NCI-H187 (cell line): ENCODE results near the gene CXCR3.
"Not testable (repeated sequence)": the region's sequence is repeated elsewhere in the genome, so short reads cannot be mapped to it uniquely, and the experiment has no call there.

Experiments
- DNase-seq, 2 experiments: peaks; one replicate each; lab custom pipeline; 2025; lab: John Stamatoyannopoulos, UW

Gene CXCR3

GRCh38 chrX:71636438-71637252 is 18.3 kb upstream of the CXCR3 start:
- peak in 1 of 2 experiments; percentile 5 for DNase-seq

- DNase-seq = no peak
Observed at GRCh38 chrX:71634366-71634765, 16.1 kb upstream of the CXCR3 start.

DNA sequence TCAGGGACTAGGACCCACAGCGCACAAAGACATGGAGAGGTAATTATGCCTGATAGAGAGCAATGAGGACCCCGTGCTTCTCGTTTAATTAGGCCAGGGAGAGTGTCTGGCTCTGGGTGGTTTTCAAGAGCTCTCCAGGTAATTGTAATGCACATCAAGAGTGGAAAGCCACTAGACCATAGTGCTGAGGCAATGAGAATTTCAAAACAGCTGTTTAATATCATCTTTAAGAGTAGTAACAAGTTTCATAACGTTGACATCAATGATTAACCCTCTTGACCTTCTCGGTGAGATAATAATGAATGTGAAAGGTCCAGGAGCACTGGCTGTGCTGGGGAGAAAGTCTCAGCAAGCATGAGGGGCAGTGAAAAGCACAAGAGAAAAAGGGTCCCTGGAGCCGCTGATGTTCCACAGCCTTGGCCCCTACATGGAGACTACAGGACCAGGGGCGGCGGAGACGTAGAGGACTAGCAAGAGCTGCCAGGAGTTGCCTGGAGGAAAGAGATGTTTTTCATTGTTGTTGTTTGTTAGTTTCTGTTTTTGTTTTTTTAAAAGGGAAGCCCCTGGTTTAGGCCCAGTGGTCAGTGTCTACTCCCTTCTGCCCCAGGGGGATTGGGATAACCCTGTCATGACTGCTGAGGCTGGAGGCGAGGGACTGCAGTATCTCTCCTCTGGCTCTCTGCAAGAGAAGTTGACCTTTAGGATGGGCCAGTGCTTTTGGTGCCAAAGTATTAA is 14.8 kb upstream of the CXCR3 start:
- DNase-seq = peak; percentile 51 to 54

- DNase-seq = no peak
Observed at GRCh38 chrX:71629467-71629866, 11.2 kb upstream of the CXCR3 start.

DNA sequence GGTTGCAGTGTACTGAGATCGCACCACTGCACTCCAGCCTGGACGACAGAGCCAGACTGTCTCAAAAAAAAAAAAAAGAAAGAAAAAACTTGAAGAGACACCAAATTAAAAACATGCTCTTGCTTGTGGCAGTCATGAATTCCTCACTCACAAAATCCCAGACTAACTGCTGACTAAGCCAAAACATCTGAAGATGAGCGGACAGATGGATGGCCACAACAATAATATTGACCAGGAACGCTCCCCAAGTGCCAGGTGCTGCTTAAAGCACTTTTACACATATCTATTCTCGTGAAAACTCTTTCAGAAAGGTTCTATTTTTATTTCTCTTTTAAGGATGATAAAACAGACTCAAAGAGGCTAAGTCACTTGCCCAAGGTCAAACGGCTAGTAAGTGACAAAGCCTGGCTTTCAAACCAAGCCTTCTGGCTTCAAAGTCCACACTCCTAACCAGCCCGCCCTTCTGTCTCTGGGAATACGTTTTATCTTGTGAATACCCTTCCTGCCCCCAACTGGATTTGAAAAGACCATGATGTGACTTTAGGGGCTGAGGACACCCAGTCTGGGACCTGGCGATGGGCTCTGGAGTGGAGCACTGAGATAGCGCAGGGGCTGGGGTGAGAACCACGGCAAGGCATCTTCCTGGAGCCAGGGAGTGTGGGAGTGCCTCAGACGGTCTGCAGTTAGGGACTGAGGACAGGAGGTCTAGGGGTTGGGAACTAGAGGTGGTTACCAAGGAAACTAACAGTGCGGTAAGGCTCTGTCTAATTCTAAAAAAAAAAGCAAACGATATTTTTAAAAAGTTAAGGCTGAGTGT is 9.5 kb upstream of the CXCR3 start:
- no peak for DNase-seq

DNA sequence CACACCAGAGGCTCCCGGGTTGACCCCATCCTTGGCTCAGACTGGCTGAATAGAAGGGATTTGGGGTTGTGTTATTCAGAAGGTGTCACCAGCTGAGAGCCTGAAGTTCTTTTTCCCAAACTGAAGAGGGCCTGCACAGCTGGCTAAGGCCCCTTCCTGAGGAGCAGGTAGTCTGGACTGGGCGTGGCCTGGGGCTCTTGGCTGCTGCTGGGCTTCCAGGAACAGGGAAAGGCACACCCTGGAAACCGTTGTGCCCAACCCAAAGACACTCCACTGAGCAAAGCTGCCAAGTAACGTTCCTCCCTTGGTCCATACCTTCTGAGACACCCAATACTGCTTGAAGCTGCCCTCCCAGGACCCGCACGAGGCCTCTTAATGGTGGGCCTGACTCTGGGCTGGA is 8.3 kb upstream of the CXCR3 start:
- no peak for DNase-seq

- no peak for DNase-seq
Observed at GRCh38 chrX:71625471-71625870, 7.2 kb upstream of the CXCR3 start.

- DNase-seq = no peak
Observed at GRCh38 chrX:71623714-71624113, 5.4 kb upstream of the CXCR3 start.

- no peak for DNase-seq
Observed at GRCh38 chrX:71622576-71623450, 4.5 kb upstream of the CXCR3 start.

- no peak for DNase-seq
Observed at GRCh38 chrX:71622032-71622575, 3.8 kb upstream of the CXCR3 start.

- DNase-seq = no peak
Observed at GRCh38 chrX:71621603-71622002, 3.3 kb upstream of the CXCR3 start.

GRCh38 chrX:71619986-71620385 is 1.7 kb upstream of the CXCR3 start:
- no peak for DNase-seq

- DNase-seq = no peak
Observed at GRCh38 chrX:71619193-71619592, 882 bp upstream of the CXCR3 start.

- DNase-seq = no peak
Observed at GRCh38 chrX:71618787-71619186, 476 bp upstream of the CXCR3 start.

DNA sequence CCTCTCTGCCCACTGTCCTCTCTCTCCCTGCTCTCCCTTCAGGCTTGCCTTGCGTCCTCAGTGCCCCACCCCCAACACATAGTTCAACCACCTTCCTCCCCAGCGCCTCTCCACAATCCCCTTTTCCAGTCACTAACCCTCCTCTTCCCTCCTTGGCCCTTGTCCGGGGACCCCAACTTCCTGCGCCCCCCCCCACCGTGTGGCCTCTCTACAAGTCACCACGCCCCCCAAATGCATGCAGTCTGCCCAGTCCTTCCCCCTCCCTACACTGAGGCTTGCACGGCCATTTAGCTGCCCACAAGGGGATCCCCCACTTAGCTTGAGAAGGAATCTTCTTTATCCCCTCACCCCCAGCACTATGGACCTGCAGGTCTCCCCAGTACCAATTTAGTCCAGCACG is 569 bp downstream of the CXCR3 start:
- no peak for DNase-seq

DNA sequence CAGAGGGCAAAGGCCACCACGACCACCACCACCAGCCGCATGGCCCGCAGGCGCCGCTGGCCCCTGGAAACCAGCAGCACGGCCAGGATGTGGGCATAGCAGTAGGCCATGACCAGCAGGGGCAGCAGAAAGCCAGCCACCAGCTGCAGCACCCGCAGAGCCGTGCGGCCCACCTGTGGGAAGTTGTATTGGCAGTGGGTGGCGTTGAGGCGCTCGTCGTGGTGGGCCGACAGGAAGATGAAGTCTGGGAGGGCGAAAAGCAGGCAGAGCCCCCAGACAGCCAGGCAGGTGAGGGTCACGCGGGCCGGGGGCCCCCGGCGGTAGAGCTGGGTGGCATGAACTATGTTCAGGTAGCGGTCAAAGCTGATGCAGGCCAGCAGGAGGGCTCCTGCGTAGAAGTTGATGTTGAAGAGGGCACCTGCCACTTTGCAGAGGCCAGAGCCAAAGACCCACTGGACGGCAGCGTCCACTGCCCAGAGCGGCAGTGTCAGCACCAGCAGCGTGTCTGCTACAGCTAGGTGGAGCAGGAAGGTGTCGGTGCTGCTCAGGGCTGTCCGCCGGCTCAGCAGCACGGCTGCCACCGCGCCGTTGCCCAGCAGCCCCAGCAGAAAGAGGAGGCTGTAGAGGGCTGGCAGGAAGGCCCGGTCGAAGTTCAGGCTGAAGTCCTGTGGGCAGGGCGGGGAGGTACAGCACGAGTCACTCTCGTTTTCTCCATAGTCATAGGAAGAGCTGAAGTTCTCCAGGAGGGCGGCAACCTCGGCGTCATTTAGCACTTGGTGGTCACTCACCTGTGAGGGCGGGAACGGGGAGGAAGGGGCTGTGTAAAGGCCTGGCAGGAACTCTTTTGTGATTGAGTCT is 1.4 kb downstream of the CXCR3 start:
- DNase-seq = no peak

GRCh38 chrX:71615954-71616353 is 2.4 kb downstream of the CXCR3 start:
- DNase-seq = no peak

GRCh38 chrX:71615056-71615455 is 3.3 kb downstream of the CXCR3 start:
- DNase-seq = no peak

GRCh38 chrX:71612256-71612655 is 6.1 kb downstream of the CXCR3 start:
- no peak for DNase-seq

- not testable (repeated sequence) for DNase-seq
Observed at GRCh38 chrX:71611736-71612135, 6.6 kb downstream of the CXCR3 start.
